Cortex of kidney (tissue), 1 donor: ENCODE data around the gene TDRD12.

ENCODE experiments used
- DNase-seq: peaks from one replicate; lab custom pipeline; 2025; lab: John Stamatoyannopoulos, UW

The TDRD12 gene

DNA sequence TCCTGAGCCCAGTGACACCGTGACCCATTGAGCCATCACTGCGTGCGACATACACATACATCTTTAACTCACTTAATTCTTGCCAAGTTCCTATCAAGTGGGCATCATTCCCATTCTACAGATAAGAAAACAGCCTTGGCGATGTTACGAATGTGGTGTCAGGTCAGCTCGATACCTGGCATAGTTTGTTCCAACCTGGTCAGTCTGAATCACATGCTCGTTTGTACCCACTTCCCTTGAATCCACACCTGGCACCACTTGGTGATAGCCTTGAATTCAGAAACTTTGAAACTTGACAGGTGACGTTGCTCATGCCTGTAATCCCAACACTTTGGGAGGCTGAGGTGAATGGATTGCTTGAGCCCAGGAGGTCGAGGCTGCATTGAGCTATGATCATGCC is 90.9 kb downstream of the TDRD12 start:
- no peak for DNase-seq

DNA sequence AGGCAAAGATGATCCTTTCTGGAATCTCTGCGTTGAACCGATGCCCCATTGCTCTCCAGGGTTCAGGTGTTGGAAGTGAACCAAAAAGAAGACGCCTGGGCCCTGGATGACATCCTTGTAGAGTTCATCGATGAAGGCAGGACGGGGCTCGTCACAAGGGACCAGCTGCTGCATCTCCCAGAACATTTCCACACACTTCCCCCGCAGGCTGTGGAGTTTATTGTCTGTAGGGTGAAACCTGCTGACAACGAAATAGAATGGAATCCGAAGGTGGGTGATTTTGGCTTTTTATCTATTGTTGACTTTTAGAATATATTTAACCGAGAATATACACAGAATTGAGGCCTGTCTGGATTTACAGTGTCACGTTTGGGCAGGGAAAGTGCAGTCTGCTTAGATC is 91.6 kb downstream of the TDRD12 start:
- no peak for DNase-seq

DNA sequence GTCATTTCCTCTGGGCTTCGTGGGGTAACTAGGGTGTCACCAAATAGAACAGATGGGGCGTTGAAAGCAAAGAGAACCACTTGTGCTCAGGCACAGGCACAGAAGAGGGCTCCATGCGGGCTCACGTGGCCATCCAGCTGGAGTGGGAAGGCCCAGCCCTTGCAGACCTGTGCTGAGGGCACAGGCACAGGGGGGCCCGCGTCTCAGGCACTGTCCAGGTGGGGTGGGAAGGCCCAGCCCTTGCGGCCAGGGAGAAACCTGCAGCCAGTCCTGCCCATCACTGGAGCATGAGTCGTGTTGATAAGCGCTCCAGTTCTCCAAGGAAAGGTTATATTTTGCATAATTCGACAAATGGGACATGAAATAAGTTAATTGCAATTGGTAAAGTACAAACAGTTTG is 92.5 kb downstream of the TDRD12 start:
- no peak for DNase-seq

DNA sequence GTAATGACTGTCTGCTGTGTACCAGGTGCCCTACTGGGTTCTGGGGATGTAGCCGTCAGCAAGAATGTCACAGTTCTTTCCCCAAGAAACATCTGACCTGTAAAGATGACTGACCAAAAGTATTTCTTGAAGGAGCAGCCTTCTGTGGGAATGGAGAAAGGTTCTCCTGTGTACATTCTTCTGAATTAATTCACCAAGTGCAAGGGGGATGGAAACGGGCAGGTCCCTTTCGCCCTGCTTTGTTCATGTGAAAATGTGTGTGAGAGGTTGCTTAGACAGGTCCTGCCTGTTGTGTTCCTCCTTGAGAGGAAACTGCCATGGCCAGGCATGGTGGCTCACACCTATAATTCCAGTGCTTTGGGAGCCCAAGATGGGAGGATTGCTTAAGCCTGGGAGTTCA is 93.0 kb downstream of the TDRD12 start:
- no peak for DNase-seq

- no peak for DNase-seq
These were observed 94.4 kb downstream of the TDRD12 start for GRCh38 chr19:32813862-32814425.

- DNase-seq: no peak
These were observed 95.1 kb downstream of the TDRD12 start for GRCh38 chr19:32814624-32815023.

GRCh38 chr19:32816555-32817099 is 97.1 kb downstream of the TDRD12 start:
- DNase-seq: no peak

DNA sequence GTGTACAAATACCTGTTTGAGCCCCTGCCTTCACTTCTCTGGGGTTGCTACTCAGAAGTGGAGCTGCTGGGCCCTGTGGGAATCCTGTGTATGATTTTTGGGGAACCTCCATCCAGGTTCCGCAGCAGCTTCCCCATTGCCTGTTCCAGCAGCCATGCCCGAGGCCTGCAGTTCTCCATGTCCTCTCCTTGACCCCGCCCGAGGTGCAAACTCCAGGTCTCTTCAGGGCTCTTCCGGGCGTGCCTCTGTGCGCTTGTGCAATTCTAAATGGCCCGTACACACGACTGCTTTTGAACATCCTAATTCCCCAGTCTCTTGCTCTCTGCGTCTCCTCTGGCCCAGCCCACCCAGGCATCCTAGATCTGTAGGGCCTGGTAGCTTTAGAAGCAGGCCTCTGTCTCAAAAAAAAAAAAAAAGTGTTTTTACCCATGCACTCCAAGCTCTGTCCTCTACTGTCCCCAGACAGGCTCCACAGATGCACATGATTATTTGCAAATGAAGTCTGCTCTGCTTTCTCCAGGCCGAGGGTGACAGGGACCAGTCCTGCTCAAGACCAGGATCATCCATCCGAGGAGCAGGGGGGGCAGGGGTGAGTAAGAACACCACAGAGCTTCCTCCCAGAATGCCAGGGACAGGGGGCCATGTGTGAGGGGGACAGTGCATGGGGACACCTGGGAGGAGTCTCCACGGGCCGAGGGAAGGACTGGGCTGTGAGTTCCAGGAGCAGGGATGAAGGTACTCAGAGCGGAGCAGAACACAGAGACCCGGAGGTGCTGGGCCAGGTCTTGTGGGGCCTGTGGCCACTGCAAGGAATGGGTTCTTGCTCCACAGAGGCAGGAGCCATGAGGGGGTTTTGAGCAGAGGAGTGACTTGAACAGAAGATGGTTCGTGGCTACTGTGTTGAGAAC is 98.3 kb downstream of the TDRD12 start:
- DNase-seq: no peak

- no peak for DNase-seq
These were observed 99.0 kb downstream of the TDRD12 start for GRCh38 chr19:32818536-32818935.

- no peak for DNase-seq
These were observed 100.1 kb downstream of the TDRD12 start for GRCh38 chr19:32819419-32820400.

- no peak for DNase-seq
These were observed 103.6 kb downstream of the TDRD12 start for GRCh38 chr19:32822916-32823746.

DNA sequence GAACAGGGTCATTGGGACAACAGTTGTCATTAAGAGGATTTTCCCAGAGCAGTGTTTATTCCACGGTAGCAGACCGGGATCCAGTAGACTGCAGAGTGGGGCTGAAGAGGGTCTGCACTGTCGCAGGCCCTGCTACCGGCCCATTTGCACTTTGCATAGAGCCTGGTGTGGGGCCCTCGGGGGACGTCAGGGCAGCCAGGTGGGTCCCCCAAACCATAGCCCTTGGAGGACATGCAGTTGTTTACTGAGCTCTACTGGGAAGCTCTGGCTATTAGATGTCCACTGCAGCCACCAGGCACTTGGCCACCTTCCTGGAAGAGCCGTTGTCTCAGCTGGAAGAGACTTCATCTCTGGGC is 104.2 kb downstream of the TDRD12 start:
- DNase-seq: no peak

GRCh38 chr19:32824191-32824751 is 104.7 kb downstream of the TDRD12 start:
- DNase-seq: no peak

DNA sequence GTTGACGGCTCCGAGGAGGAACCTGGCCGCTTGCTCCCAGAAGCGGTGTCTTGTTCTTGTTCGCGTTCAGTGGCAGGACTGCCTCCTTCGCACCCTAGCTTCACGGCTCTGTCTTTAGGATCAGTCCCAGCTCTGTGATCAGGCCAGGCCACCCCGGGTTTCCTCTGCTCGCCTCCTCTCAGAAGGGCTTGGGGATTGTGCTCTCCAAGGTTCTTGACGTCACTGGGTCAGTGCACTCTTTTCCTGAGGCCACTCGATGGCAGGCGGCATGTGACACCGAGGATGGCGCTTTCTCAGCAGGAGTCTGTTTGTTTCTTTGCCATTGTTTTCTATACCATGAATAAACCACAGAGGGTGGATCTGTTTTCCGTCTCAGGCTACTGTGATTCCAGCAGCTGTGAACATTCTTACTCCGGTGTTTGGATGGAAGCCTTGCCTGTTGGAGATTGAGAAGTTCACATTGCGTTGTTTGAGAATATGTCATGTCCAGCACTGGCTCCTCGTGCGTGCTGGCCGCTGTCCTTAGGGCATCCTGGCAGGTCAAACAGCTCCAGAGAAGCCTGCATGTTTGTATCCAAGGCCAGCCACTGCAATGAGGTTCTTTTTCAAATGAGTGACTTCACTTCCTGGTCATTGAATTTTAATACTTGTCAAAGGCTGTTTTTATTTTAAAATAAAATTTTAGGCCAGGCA is 105.5 kb downstream of the TDRD12 start:
- DNase-seq: no peak

- DNase-seq: no peak
These were observed 108.6 kb downstream of the TDRD12 start for GRCh38 chr19:32828139-32828538.

- no peak for DNase-seq
These were observed 109.2 kb downstream of the TDRD12 start for GRCh38 chr19:32828643-32829344.

GRCh38 chr19:32829345-32829896 is 109.9 kb downstream of the TDRD12 start:
- DNase-seq: no peak

DNA sequence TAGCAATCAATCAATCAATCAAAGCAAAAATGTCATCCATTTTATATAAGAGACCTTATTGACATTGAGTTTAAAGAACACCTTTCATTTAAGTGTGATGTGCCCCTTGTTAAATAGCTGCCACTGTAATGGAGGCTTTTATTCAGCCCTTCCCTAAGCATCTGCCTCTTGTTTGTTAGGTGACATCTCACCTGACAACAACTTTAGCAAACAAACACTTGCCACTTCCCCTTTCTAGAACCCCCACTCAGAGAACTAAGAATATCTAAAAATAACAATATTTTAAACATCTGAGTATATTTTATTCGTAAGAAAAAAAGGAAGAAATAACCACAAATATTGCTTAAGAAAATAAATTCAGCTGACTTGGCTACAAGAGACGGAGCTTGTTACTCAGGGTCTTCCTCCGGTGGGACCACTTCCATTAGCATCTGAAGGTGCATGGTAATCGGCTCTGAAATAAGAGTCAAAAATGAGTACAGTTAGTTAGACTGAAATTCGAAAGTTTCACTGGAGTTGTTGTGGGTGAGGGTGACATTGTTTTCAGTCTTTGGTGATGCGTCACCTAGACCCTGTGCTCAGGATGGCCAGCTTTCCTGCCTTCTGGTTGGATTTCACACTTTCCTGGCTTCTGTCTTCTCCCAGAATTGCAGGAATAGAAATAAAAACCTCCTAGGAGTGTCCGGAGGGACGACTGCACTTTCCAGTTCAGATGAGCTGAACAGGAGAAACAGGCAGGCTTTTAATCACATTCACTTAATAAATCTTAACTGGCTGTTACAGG is 110.9 kb downstream of the TDRD12 start:
- no peak for DNase-seq

GRCh38 chr19:32831611-32832010 is 112.0 kb downstream of the TDRD12 start:
- no peak for DNase-seq
